Measurements from ENCODE around the gene NEO1.

DNA sequence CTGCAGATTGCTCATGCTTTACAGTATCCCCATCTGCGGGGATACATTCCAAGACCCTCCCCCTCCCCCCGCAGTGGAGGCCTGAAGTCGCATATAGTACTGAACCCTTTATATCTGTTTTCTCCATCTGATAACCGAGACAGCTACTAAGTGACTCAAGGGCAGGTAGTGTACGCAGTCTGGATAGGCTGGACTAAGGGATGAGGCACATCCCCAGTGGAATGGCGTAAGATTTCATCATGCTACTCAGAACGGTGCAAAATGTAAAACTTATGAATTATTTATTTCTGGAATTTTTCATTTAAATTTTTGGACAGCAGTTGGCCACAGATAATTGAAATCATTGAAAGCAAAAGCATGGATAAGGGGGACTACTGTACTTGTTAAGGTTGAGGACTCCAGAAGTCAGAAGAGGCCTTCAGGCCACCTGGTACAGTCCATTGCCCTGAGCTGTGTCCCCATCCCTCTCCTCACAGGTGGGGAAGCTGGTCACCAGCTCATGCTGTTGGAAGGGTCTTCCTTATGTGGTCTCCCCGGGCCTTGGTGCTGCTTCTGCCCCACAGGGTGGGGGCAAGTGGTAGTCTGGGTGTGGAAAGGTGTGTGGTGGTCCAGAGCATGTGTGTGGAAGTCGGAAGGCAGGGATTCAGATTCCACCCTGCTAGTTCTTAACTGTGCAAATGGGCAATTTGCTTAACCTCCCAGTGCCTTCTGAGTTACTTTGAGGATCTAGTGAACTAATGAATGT lies 244.5 kb downstream of the NEO1 start:
- TF ChIP-seq, protein P1, sequence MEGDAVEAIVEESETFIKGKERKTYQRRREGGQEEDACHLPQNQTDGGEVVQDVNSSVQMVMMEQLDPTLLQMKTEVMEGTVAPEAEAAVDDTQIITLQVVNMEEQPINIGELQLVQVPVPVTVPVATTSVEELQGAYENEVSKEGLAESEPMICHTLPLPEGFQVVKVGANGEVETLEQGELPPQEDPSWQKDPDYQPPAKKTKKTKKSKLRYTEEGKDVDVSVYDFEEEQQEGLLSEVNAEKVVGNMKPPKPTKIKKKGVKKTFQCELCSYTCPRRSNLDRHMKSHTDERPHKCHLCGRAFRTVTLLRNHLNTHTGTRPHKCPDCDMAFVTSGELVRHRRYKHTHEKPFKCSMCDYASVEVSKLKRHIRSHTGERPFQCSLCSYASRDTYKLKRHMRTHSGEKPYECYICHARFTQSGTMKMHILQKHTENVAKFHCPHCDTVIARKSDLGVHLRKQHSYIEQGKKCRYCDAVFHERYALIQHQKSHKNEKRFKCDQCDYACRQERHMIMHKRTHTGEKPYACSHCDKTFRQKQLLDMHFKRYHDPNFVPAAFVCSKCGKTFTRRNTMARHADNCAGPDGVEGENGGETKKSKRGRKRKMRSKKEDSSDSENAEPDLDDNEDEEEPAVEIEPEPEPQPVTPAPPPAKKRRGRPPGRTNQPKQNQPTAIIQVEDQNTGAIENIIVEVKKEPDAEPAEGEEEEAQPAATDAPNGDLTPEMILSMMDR (IDR thresholded peaks at IDR 0.05) = no peak
- TF ChIP-seq POLR2A (IDR thresholded peaks at IDR 0.05) = no peak

Measured in uterus (tissue), 2 donors.